Renal pelvis (tissue), 4 donors: ENCODE results near the gene PLCB1. TPM values are rescaled to one million over a fixed set of nuclear protein-coding genes. Genes with fewer than 3 reads are reported as not detected.
"Not testable (repeated sequence)": the region's sequence is repeated elsewhere in the genome, so short reads cannot be mapped to it uniquely, and the experiment has no call there.

ENCODE experiments used
- DNase-seq: peaks from one replicate; pipeline ENCODE4 v3.0.0-alpha.2; 2013
- polyA plus RNA-seq, 3 donors: library from polyadenylated mRNA; unstranded; fragments of 120-200 nt; gene quantifications; one replicate each; pipeline ENCODE4 v1.2.1, GENCODE V29; 2013; ENCODE audit not compliant: insufficient read length in 3 of 3

The PLCB1 gene
- polyA plus RNA-seq, 3 donors, result 35.7 to 37.7 (median 36.9) TPM

GRCh38 chr20:8434326-8434876 is 302.3 kb downstream of the PLCB1 start:
- DNase-seq, result no peak

GRCh38 chr20:8435285-8436035 is 303.4 kb downstream of the PLCB1 start:
- DNase-seq, result no peak

GRCh38 chr20:8436938-8437337 is 304.9 kb downstream of the PLCB1 start:
- not testable (repeated sequence) for DNase-seq

GRCh38 chr20:8438748-8439147 is 306.7 kb downstream of the PLCB1 start:
- no peak for DNase-seq

- no peak for DNase-seq
These were observed 311.5 kb downstream of the PLCB1 start for GRCh38 chr20:8443464-8444072.

GRCh38 chr20:8447262-8448120 is 315.4 kb downstream of the PLCB1 start:
- DNase-seq, result no peak

GRCh38 chr20:8449123-8449522 is 317.1 kb downstream of the PLCB1 start:
- no peak for DNase-seq

- DNase-seq, result no peak
These were observed 322.2 kb downstream of the PLCB1 start for GRCh38 chr20:8454137-8454712.

- DNase-seq, result no peak
These were observed 324.7 kb downstream of the PLCB1 start for GRCh38 chr20:8456765-8457164.

GRCh38 chr20:8457978-8458377 is 325.9 kb downstream of the PLCB1 start:
- DNase-seq, result no peak

GRCh38 chr20:8461186-8461585 is 329.1 kb downstream of the PLCB1 start:
- no peak for DNase-seq

- DNase-seq, result no peak
These were observed 332.3 kb downstream of the PLCB1 start for GRCh38 chr20:8464368-8464767.

GRCh38 chr20:8466781-8467180 is 334.7 kb downstream of the PLCB1 start:
- not testable (repeated sequence) for DNase-seq

- DNase-seq, result no peak
These were observed 338.1 kb downstream of the PLCB1 start for GRCh38 chr20:8470156-8470555.

- DNase-seq, result no peak
These were observed 339.4 kb downstream of the PLCB1 start for GRCh38 chr20:8471465-8471864.

GRCh38 chr20:8473459-8473858 is 341.4 kb downstream of the PLCB1 start:
- DNase-seq, result no peak

GRCh38 chr20:8474027-8474668 is 342.1 kb downstream of the PLCB1 start:
- DNase-seq, result no peak

GRCh38 chr20:8476021-8476420 is 344.0 kb downstream of the PLCB1 start:
- no peak for DNase-seq

- DNase-seq, result no peak
These were observed 348.5 kb downstream of the PLCB1 start for GRCh38 chr20:8480597-8480996.

- DNase-seq, result no peak
These were observed 355.6 kb downstream of the PLCB1 start for GRCh38 chr20:8487696-8488095.

- no peak for DNase-seq
These were observed 357.2 kb downstream of the PLCB1 start for GRCh38 chr20:8489094-8489883.
